AG10803 (cell line): Measurements from ENCODE around the gene ISYNA1.
"Not testable (repeated sequence)": the region's sequence is repeated elsewhere in the genome, so short reads cannot be mapped to it uniquely, and the experiment has no call there.

Source experiments
- DNase-seq: peaks from one replicate; pipeline ENCODE4 v3.0.0; 2010; ENCODE audit warnings: low read depth
- H3K4me3 ChIP-seq: 2 replicates; pipeline ENCODE4 v1.5.1; 2011; ENCODE audit warnings: mild to moderate bottlenecking, low read length, control low read depth
- TF ChIP-seq, protein P1 (sequence below): conservative IDR thresholded peaks from 2 replicates; pipeline ENCODE4 v1.5.1; 2011; ENCODE audit warnings: mild to moderate bottlenecking, low read length, control low read depth, inconsistent platforms

ISYNA1 gene

DNA sequence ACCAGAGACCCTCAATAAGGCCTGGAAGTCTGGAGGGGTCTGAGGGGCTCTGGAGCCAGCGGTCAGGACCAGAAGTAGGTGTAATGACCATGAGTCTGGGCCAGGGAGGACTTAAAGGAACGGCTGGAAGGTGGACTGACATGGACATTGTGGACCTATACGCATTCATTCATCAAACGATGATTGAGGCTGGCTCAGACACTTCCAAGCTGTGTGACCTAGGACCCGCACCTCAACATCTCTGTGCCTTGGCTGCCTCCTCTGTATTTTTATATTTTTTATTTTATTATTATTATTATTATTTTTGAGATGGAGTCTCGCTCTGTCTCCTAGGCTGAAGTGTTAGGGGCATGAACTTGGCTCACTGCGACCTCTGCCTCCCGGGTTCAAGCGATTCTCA lies 31.2 kb downstream of the ISYNA1 start:
- no peak overlapping the region for H3K4me3 ChIP-seq
- TF ChIP-seq, protein P1, sequence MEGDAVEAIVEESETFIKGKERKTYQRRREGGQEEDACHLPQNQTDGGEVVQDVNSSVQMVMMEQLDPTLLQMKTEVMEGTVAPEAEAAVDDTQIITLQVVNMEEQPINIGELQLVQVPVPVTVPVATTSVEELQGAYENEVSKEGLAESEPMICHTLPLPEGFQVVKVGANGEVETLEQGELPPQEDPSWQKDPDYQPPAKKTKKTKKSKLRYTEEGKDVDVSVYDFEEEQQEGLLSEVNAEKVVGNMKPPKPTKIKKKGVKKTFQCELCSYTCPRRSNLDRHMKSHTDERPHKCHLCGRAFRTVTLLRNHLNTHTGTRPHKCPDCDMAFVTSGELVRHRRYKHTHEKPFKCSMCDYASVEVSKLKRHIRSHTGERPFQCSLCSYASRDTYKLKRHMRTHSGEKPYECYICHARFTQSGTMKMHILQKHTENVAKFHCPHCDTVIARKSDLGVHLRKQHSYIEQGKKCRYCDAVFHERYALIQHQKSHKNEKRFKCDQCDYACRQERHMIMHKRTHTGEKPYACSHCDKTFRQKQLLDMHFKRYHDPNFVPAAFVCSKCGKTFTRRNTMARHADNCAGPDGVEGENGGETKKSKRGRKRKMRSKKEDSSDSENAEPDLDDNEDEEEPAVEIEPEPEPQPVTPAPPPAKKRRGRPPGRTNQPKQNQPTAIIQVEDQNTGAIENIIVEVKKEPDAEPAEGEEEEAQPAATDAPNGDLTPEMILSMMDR, result no peak
- no peak for DNase-seq

DNA sequence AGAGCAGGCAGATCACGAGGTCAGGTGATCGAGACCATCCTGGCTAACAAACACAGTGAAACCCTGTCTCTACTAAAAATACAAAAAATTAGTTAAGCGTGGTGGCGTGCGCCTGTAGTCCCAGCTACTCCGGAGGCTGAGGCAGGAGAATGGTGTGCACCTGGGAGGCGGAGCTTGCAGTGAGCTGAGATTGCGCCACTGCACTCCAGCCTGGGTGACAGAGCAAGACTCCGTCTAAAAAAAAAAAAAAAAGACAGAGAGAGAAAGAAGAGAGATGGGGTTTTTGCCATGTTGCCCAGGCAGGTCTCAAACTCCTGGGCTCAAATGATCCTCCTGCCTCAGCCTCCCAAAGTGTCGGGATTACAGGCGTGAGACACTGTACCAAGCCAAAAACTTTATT lies 32.2 kb downstream of the ISYNA1 start:
- not testable (repeated sequence) for H3K4me3 ChIP-seq, DNase-seq

DNA sequence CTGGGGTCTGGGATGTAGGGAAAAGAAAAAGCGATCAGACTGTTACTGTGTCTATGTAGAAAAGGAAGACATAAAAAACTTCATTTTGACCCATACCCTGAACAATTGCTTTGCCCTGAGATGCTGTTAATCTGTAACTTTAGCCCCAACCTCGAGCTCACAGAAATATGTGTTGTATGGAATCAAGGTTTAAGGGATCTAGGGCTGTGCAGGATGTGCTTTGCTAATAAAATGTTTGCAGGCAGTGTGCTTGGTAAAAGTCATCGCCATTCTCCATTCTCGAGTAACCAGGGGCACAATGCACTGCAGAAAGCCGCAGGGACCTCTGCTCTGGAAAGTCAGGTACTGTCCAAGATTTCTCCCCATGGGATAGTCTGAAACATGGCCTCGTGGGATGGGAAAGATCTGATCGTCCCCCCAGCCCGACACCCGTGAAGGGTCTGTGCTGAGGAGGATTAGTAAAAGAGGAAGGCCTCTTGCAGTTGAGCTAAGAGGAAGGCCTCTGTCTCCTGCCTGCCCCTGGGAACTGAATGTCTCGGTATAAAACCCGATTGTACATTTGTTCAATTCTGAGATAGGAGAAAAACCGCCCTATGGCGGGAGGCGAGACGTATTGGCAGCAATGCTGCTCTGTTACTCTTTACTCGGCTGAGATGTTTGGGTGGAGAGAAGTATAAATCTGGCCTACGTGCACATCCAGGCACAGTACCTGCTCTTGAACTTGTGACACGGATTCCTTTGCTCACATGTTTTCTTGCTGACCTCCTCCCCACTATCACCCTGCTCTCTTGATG lies 35.3 kb downstream of the ISYNA1 start:
- not testable (repeated sequence) for DNase-seq, H3K4me3 ChIP-seq

DNA sequence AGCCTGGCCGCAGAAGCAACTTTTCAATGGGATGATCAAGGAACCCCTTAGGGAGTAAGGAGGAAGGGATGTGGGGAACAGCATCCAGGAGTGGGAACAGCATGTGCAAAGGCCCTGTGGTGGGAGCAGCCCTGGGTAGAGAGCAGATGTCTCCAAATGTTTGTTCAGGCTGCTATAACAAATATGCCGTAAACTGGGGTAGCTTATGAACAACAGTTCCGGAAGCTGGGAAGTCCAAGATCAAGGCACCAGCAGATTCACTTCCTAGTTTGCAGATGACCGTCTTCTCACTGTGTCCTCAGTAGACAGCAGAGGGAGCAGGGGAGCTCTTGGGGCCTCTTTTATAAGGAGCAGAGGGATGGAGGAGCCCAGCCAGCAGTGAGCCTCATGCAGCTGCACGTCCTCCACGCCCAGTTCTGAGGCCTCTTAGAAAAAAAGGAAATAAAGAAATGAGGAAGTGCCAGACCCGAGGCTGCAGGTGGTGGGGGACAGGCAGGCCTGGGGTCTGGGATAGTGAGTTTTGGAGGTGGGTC lies 36.3 kb downstream of the ISYNA1 start:
- TF ChIP-seq, protein P1, result peak; percentile 66
- H3K4me3 ChIP-seq, result no peak overlapping the region
- peak; percentile 82 for DNase-seq

DNA sequence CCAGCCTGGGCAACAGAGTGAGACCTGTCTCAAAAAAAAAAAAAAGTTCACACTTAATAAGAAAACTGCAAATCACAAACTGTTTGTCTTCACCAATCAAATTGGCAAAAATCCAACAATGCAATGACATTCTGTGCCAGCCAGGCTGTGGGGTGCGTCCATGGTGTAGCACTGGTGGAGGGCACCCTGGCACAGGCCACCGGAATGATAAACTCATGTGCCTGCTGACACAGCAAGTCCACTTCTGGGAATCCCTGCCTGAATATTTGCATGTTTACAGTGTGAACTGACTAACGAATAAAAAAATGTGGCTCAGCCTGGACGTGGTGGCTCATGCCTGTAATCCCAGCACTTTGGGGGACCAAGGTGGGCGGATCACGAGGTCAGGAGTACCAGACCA lies 38.9 kb downstream of the ISYNA1 start:
- no peak overlapping the region for H3K4me3 ChIP-seq
- DNase-seq, result peak; percentile 73
- TF ChIP-seq, protein P1, result no peak

DNA sequence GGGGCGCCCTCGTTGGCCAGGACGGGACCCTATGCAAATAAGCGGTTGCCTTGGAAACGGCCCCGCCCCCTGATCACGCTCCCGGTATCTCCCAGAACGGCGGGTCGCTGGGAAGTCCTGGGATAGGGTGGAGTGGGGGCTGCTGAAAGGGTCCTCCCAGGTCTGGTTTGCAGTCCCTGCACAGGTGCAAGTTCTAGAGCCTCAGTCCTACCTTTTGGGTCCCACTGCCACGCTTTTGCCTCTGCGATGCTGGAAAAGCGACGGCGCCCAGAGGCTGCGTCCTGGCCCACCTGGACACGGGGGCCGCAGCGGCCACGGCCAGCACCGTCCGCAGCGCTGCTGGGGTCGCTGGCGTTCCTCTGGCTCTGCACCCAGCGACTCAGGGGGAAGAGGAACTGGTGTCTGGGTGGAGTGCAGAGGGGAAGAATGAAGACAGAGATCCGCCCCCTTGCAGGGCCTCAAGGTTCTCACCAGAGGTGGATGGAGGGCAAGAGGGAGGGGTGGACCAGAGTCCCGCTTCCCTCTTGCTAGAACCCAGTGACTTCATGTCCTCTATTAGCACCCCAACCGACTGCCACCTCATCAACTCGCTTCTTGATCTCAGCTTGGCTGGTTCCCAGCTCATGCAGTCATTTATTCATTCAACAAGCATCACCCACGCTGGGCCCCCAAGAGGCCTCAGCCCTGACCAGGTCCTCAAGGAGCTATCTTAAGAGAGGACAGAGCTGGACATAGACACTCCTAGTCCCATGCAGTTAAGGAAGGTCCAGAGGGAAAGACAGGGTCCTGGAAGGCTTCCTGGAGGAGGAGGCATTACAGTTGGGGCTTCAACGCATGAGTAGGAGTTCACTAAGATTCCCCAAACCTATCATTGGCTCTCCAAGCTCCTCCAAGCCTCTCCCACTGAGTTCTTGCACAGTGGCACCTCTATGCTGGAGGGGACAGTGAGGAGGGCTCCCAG lies 40.4 kb downstream of the ISYNA1 start, which contains the start of gene LRRC25:
LRRC25 (minus strand) TSS at position 381 of the 961 bp plus-strand sequence. CDS start 659 bp downstream, outside the sequence.
- DNase-seq, result no peak
- TF ChIP-seq, protein P1, result no peak
- H3K4me3 ChIP-seq, result no peak within 1 kb of the TSS

DNA sequence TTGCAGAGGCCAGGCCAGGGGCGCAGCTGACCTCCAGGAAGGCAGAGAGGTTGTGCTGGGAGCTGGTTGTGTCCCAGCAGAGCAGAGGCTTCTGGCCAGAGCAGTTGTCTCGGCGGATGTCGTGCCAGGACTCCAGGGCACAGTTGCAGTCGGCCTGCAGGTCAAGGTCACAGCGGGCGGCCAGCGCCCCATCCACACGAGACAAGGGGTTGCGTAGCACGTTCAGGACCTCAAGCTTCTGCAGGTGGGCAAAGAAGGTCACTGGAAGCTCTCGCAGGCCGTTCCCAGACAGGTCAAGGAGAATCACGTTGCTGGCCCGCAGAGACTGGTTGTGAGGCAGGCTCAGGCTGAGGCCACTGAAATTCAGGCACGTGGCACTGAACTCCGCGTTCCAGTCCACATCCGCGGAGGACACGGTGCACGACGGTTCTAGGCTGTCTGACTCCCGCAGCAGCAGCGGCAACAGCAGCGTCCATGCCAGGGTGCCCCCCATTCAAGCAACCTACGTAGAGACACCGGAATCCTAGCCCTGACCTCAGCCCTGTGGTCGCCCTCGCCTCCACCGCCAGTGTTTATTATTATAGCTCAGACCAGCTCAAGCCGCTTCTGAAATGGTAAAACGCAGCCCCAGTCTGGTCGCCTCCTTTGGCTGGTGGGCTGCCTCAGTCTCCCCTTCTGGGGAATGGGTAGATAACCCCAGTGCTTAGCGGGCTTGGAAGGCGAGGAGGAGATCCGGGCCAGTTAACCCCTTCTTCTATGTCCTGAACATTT lies 41.3 kb downstream of the ISYNA1 start:
- no peak for DNase-seq
- H3K4me3 ChIP-seq, result no peak overlapping the region
- TF ChIP-seq, protein P1, result no peak
